KOPT-K1 (cell line): Measurements from ENCODE around the gene SUGP1.
"Not testable (repeated sequence)": the region's sequence is repeated elsewhere in the genome, so short reads cannot be mapped to it uniquely, and the experiment has no call there.

Experiments
- H3K27ac ChIP-seq: fragments of 200-600 bp; sonication (generic); 2 replicates; pipeline ENCODE4 v1.5.1; 2016; ENCODE audit warnings: antibody characterized with exemption, mild to moderate bottlenecking, low read depth, low read length; ENCODE audit not compliant: poor library complexity, severe bottlenecking
- H3K36me3 ChIP-seq: fragments of 200-600 bp; sonication (generic); 2 replicates; pipeline ENCODE4 v1.5.1; 2017; ENCODE audit warnings: antibody characterized with exemption, mild to moderate bottlenecking, low read length, moderate library complexity; ENCODE audit not compliant: insufficient read depth
- H3K9me3 ChIP-seq: fragments of 200-600 bp; sonication (generic); 2 replicates; pipeline ENCODE4 v1.5.1; 2017; ENCODE audit warnings: antibody characterized with exemption, low read length, mild to moderate bottlenecking; ENCODE audit not compliant: insufficient read depth, poor library complexity, severe bottlenecking

SUGP1 gene

DNA sequence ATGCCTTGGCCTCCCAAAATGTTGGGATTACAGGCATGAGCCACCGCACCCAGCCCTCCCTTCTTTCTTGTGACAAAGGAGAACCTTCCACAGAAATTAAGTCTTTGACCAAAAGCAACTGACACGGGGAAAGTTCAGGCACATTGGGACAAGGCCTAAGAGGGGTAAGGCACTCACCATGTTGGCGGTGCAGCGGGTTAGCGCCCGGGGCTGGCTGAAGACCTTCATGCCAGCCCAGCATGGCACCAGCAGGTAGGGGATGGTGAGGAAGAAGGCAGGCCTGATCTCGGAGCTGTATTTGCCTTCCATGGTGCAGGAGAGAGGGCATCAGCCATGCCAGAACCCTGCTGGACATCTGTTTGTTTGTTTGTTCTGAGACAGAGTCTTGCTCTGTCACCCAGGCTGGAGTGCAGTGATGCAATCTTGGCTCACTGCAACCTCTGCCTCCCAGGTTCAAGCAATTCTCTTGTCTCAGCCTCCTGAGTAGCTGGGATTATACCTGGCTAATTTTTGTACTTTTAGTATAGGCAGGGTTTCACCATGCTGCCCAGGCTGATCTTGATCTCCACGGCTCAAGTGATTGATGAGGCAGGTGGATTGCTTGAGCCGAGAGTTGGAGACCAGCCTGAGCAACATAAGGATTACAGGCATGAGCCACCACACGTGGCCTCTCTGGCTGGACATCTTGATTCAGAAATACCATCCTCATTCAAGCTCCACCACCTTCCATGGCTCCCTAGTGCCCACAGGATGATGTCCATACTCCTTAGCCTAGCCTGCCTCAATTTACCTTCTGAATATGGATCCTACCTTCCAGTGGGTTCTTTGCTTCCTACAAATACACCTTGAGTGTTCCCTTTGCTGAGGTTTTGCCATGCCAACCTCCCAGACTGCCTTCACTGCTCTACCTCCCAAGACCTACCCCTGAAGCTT, 51.6 kb downstream of the SUGP1 start:
- Histone ChIP-seq H3K36me3 (no peaks in the 10 kb centered on the region), H3K9me3 (no peaks in the 10 kb centered on the region), H3K27ac (no peak overlapping the region)

DNA sequence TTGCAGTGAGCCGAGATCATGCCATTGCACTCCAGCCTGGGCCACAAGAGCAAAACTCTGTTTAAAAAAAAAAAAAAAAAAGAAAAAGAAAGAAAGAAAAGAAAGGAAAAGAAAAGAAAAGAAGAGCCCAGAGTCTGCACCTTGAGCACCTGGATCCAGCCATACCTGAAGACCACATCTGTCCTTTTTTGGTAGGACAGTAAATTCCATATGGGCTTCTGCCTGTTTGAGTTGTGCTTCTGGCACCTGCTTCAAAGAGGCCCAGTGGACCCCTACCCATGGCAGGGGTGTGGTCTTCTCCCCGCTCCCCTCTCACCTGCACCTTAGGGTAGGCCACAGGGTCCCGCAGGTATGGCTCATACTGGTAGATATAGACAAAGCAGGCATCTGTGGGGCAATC, 53.0 kb downstream of the SUGP1 start:
- Histone ChIP-seq H3K9me3 (no peaks in the 10 kb centered on the region), H3K36me3 (no peaks in the 10 kb centered on the region)

GRCh38 chr19:19263886-19264487, 56.3 kb downstream of the SUGP1 start:
- no peaks in the 10 kb centered on the region for H3K9me3 ChIP-seq
- no peak overlapping the region for H3K27ac ChIP-seq
- H3K36me3 ChIP-seq = no peaks in the 10 kb centered on the region

More for the DNA sequence above, 53.0 kb downstream of the SUGP1 start:
- no peak overlapping the region for H3K27ac ChIP-seq

DNA sequence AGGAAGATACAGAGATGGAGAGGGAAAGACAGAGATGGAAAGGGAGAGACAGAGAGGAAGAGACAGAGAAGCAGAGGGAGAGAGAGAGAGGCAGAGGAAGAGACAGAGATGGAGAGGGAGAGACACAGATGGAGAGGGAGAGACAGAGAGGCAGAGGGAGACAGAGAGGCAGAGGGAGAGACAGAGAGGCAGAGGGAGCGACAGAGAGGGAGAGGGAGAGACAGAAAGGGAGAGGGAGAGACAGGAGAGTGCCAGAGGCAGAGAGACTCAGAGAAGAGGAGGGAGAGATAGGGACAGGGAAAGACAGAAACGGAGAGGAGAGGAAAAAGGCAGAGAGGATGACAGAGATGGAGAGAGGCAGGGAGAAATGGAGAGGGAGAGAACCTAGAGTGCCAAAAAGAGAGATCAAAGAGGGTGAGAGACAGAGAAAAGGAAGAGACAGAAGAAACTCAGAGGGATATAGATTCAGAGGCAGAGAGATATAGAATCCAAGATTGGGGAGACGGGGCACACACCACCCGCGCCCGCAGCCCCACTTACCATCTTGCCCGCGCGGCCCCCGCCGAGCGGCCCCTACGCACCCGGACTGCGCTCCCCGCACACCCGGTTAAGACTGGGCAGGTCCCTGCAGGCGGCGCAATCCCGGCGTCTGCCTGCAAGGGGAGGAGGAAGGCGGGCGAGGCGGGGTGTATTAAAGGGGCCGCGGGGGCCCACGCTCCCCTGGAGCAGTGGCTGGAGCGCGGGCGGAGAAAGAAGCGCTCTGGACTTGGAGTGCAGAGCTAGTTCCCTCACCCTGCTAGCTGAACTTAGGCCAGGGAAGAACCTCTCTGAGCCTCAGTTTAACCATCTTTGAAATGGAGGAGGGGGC, 57.9 kb downstream of the SUGP1 start:
- H3K9me3 ChIP-seq = no peaks in the 10 kb centered on the region
- no peak overlapping the region for H3K27ac ChIP-seq
- H3K36me3 ChIP-seq = no peaks in the 10 kb centered on the region

GRCh38 chr19:19261350-19262189, 58.7 kb downstream of the SUGP1 start:
- no peaks in the 10 kb centered on the region for H3K9me3 ChIP-seq
- H3K27ac ChIP-seq = no peak overlapping the region

GRCh38 chr19:19260417-19261214, 59.7 kb downstream of the SUGP1 start:
- Histone ChIP-seq H3K27ac (no peak overlapping the region), H3K36me3 (no peaks in the 10 kb centered on the region), H3K9me3 (no peaks in the 10 kb centered on the region)

More at GRCh38 chr19:19261350-19262189, 58.7 kb downstream of the SUGP1 start:
- no peaks in the 10 kb centered on the region for H3K36me3 ChIP-seq

DNA sequence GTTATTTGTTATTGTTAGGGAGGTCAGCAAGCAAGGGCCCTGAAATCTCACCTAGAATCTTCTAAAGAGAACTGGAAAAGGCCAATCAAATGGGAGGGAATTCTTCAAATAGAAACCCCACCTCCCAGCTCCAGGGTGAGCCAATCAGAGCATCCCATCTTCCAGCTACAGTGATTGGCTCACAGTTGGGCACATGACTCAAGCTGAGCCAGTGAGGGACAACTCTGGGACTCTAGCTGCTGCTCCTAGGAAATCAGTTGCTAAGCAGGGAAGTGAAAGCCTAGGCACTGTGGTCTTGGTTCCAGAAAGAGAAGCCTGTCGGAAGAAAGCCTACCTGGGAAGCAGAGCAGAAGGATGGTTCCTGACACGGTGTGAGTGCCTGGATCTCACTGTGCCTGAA, 60.6 kb downstream of the SUGP1 start:
- H3K27ac ChIP-seq = no peak overlapping the region
- H3K9me3 ChIP-seq = no peaks in the 10 kb centered on the region
- H3K36me3 ChIP-seq = no peaks in the 10 kb centered on the region

GRCh38 chr19:19258589-19259338, 61.5 kb downstream of the SUGP1 start:
- no peak overlapping the region for H3K27ac ChIP-seq
- no peaks in the 10 kb centered on the region for H3K36me3 ChIP-seq
- no peaks in the 10 kb centered on the region for H3K9me3 ChIP-seq

- Histone ChIP-seq H3K9me3 (no peaks in the 10 kb centered on the region), H3K27ac (no peak overlapping the region), H3K36me3 (no peaks in the 10 kb centered on the region)
Measured at GRCh38 chr19:19257836-19258588, 62.3 kb downstream of the SUGP1 start.

DNA sequence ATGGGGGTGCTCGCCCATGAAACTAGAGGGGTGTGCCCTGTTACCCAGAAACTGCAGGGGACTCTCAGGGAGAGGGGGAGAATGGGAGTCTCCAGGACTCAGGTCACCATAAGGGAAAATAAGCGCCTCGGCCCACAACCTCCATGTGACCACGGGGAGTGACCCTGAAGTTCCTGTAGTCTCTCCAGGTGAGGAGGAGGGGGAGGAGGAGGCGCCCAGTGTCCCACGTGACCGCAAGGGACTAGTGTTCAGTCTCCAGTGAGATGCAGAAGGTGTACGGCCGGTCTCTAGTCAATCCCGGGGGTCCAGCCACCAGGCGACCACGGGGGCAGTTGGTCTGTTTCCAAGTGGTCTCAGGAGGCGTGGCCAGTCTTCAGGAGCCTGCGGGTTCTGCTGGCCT, 63.2 kb downstream of the SUGP1 start:
- Histone ChIP-seq H3K27ac (no peak overlapping the region), H3K9me3 (no peaks in the 10 kb centered on the region), H3K36me3 (no peaks in the 10 kb centered on the region)

DNA sequence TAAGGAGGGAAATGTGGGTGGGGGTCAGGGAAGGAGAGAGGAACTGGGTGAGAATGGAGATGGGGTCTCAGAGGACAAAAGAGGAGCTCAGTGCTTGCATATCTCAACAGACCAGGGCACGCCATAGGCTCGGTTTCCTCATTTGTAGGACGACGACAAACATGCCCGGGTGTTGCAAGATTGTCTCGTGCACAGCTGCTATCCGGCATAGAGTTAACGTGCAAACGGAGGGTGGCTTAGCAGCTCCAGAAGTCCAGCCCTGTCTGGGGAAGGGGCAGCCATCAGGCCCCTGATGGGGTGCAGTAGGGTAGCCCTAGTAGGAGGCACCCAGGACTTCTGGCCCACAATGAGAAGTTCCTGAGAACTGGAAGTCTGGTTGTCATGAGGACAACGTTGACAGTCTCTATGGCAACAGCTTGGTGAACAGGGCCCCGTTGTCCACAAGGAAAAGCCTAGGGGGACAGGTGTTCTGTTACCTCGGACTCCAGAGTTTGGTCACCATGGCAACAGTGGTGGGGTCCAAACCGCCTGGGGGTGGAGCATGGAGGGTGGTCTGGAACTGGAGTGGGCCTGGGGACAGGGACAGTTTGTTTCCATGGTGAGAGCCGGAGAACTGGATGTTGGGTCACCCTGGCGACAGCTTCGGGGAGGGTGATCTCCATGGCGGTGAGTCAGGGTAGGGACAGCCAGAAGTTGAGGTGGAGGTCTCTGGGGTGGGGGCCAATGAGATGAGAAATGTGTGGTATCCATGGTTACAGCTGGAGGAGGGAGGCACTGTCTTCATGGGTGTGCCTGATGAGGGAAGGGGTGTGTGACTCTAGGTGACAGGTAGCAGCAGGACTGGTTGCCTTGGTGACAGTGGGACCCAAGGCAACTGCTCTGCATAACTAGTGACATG, 64.0 kb downstream of the SUGP1 start:
- no peak overlapping the region for H3K27ac ChIP-seq
- H3K36me3 ChIP-seq = no peaks in the 10 kb centered on the region
- H3K9me3 ChIP-seq = no peaks in the 10 kb centered on the region

DNA sequence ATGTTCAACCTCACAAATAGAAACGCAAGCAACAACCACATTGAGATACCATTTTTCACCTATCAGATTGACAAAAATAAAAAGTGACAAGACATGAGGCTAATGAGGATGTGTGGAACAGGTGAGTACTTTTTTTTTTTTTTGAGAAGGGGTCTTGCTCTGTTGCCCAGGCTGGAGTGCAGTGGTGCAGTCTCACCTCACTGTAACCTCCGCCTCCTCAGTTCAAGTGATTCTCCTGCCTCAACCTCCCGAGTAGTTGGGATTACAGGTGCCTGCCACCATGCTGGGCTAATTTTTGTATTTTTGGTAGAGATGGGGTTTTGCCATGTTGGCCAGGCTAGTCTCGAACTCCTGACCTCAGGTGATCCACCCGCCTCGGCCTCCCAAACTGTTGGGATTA, 66.9 kb downstream of the SUGP1 start:
- not testable (repeated sequence) for H3K36me3 ChIP-seq, H3K9me3 ChIP-seq

More for the DNA sequence above, 66.9 kb downstream of the SUGP1 start:
- not testable (repeated sequence) for H3K27ac ChIP-seq
